Smooth muscle cell (in vitro differentiated cells): Measurements from ENCODE around the gene TESK2. TPM values are rescaled to one million over a fixed set of nuclear protein-coding genes. Genes with fewer than 3 reads are reported as not detected.
"Not testable (repeated sequence)": the region's sequence is repeated elsewhere in the genome, so short reads cannot be mapped to it uniquely, and the experiment has no call there.

Experiments used
- DNase-seq: peaks from one replicate; lab custom pipeline; 2025; ENCODE audit not compliant: unreplicated experiment; lab: John Stamatoyannopoulos, UW
- H2AFZ ChIP-seq: fragments of 200-600 bp; sonication (generic); 2 replicates; pipeline ENCODE4 v1.6.0; 2016; ENCODE audit warnings: antibody characterized with exemption, low read depth, mild to moderate bottlenecking
- H3F3A ChIP-seq: fragments of 200-600 bp; sonication (generic); 2 replicates; pipeline ENCODE4 v1.6.0; 2017; ENCODE audit warnings: antibody characterized with exemption, low read depth
- H3K27ac ChIP-seq: fragments of 200-600 bp; sonication (generic); 2 replicates; pipeline ENCODE4 v1.5.1; 2016; ENCODE audit warnings: low read depth, mild to moderate bottlenecking
- H3K27me3 ChIP-seq: fragments of 200-600 bp; sonication (generic); 2 replicates; pipeline ENCODE4 v1.6.1; 2016; ENCODE audit warnings: low read depth, mild to moderate bottlenecking
- H3K36me3 ChIP-seq: fragments of 200-600 bp; sonication (generic); 2 replicates; pipeline ENCODE4 v1.5.1; 2016; ENCODE audit warnings: low read depth
- H3K4me1 ChIP-seq: fragments of 200-600 bp; sonication (generic); 2 replicates; pipeline ENCODE4 v1.5.1; 2016; ENCODE audit warnings: low read depth
- H3K4me2 ChIP-seq: fragments of 200-600 bp; sonication (generic); 2 replicates; pipeline ENCODE4 v1.6.0; 2016; ENCODE audit warnings: mild to moderate bottlenecking
- H3K4me3 ChIP-seq: fragments of 200-600 bp; sonication (generic); 2 replicates; pipeline ENCODE4 v1.5.1; 2016; ENCODE audit warnings: mild to moderate bottlenecking
- H3K79me2 ChIP-seq: fragments of 200-600 bp; sonication (generic); 2 replicates; pipeline ENCODE4 v1.6.0; 2016; ENCODE audit warnings: low read depth, mild to moderate bottlenecking
- H3K9ac ChIP-seq: fragments of 200-600 bp; sonication (generic); 2 replicates; pipeline ENCODE4 v1.6.0; 2016; ENCODE audit warnings: low read depth
- H3K9me3 ChIP-seq: fragments of 200-600 bp; sonication (generic); replicated peaks from 2 replicates; pipeline ENCODE4 v1.5.1; 2016; ENCODE audit warnings: low read depth
- H4K20me1 ChIP-seq: fragments of 200-600 bp; sonication (generic); 2 replicates; pipeline ENCODE4 v1.6.0; 2016; ENCODE audit warnings: low read depth
- WGBS: methylation state at CpG from one replicate; pipeline ENCODE4 v1.1.7; 2016; ENCODE audit warnings: low lambda C conversion rate; 5-methylcytosine and 5-hydroxymethylcytosine counted together
- polyA plus RNA-seq: library from polyadenylated mRNA; unstranded; fragments of >200 nt; fragmentation: Nextera tagmentation; extraction: Ambion mirVana; gene quantifications from 2 replicates; pipeline ENCODE4 v1.2.1, GENCODE V29; 2016
- total RNA-seq: library from RNA; depleted of rRNA; stranded (reverse); fragments of >200 nt; gene quantifications from 2 replicates; pipeline ENCODE4 v1.2.3, GENCODE V29; 2014
- TF ChIP-seq, protein P1 (sequence below): fragments of 200-600 bp; sonication (generic); IDR thresholded peaks from 2 replicates; pipeline ENCODE4 v1.5.1; 2017; ENCODE audit warnings: borderline replicate concordance, mild to moderate bottlenecking, antibody characterized with exemption; ENCODE audit not compliant: insufficient read depth, poor library complexity, severe bottlenecking

The TESK2 gene
- total and polyA plus RNA-seq, 2 experiments from 2014 or later: 1.3 to 4.3 TPM

GRCh38 chr1:45485949-45486348 is 5.0 kb downstream of the TESK2 start:
- H3K4me2 ChIP-seq: no peak overlapping the region
- no peaks in the 10 kb centered on the region for H3K79me2 ChIP-seq
- no peaks in the 10 kb centered on the region for H4K20me1 ChIP-seq
- no peak overlapping the region for H3K27ac ChIP-seq
- DNase-seq: no peak
- no peak overlapping the region for H3K9ac ChIP-seq
- H3F3A ChIP-seq: no peaks in the 10 kb centered on the region
- TF ChIP-seq, protein P1, sequence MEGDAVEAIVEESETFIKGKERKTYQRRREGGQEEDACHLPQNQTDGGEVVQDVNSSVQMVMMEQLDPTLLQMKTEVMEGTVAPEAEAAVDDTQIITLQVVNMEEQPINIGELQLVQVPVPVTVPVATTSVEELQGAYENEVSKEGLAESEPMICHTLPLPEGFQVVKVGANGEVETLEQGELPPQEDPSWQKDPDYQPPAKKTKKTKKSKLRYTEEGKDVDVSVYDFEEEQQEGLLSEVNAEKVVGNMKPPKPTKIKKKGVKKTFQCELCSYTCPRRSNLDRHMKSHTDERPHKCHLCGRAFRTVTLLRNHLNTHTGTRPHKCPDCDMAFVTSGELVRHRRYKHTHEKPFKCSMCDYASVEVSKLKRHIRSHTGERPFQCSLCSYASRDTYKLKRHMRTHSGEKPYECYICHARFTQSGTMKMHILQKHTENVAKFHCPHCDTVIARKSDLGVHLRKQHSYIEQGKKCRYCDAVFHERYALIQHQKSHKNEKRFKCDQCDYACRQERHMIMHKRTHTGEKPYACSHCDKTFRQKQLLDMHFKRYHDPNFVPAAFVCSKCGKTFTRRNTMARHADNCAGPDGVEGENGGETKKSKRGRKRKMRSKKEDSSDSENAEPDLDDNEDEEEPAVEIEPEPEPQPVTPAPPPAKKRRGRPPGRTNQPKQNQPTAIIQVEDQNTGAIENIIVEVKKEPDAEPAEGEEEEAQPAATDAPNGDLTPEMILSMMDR: no peak
- no peaks in the 10 kb centered on the region for H3K9me3 ChIP-seq
- H2AFZ ChIP-seq: no peak overlapping the region
- no peak overlapping the region for H3K4me3 ChIP-seq
- H3K27me3 ChIP-seq: peaks cover 8% of the 10 kb centered on the region
- peaks cover 11% of the 10 kb centered on the region for H3K4me1 ChIP-seq
- H3K36me3 ChIP-seq: no peaks in the 10 kb centered on the region

DNA sequence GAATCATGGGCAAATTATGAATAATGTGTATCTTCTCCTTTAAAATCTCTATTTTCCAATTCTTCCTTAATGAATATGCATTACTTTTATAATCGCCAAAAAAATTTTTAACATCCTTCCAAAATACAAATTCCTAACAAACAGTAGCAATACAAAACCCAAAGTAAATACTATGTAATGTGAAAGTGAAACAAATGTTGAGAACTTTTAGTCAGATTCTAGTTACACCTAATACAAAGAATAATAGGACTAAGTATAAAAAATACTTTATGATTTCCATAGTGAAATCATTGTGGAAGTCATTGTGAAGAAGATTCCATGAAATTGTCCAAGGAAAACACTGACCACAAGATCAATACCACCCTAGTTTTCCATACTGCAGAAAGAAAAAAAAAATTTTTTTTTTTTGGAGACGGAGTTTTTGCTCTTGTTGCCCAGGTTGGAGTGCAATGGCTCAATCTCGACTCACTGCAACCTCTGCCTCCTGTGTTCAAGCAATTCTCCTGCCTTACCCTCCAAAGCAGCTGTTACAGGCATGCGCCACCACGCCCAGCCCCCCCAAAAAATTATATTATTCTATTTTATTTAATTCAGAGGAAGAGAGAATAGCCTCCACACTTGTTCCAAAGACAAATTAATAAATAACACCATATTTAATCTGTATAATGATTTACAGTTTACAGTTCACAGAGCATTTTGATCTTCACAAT is 11.8 kb downstream of the TESK2 start:
- no peak overlapping the region for H3K4me3 ChIP-seq
- no peak overlapping the region for H3K27ac ChIP-seq
- H3K9me3 ChIP-seq: no peaks in the 10 kb centered on the region
- 93% methylated on average over 5 of the region's 5 CpGs for WGBS
- no peaks in the 10 kb centered on the region for H3K4me1 ChIP-seq
- no peaks in the 10 kb centered on the region for H4K20me1 ChIP-seq
- TF ChIP-seq, protein P1: no peak
- no peaks in the 10 kb centered on the region for H3K79me2 ChIP-seq
- no peaks in the 10 kb centered on the region for H3K27me3 ChIP-seq
- no peaks in the 10 kb centered on the region for H3K36me3 ChIP-seq
- no peaks in the 10 kb centered on the region for H3F3A ChIP-seq
- no peak overlapping the region for H3K9ac ChIP-seq
- no peak overlapping the region for H2AFZ ChIP-seq
- H3K4me2 ChIP-seq: no peak overlapping the region
- no peak for DNase-seq

- Histone ChIP-seq H3K4me2 (no peak overlapping the region), H3K27ac (no peak overlapping the region), H3K36me3 (no peaks in the 10 kb centered on the region), H2AFZ (no peak overlapping the region), H4K20me1 (no peaks in the 10 kb centered on the region), H3F3A (no peaks in the 10 kb centered on the region), H3K79me2 (no peaks in the 10 kb centered on the region), H3K4me1 (no peaks in the 10 kb centered on the region), H3K9ac (no peak overlapping the region), H3K4me3 (no peak overlapping the region), H3K27me3 (no peaks in the 10 kb centered on the region), H3K9me3 (no peaks in the 10 kb centered on the region)
- 93% methylated on average over 4 of the region's 4 CpGs for WGBS
- TF ChIP-seq, protein P1: no peak
- no peak for DNase-seq
Measured at GRCh38 chr1:45478121-45478814, 12.7 kb downstream of the TESK2 start.

DNA sequence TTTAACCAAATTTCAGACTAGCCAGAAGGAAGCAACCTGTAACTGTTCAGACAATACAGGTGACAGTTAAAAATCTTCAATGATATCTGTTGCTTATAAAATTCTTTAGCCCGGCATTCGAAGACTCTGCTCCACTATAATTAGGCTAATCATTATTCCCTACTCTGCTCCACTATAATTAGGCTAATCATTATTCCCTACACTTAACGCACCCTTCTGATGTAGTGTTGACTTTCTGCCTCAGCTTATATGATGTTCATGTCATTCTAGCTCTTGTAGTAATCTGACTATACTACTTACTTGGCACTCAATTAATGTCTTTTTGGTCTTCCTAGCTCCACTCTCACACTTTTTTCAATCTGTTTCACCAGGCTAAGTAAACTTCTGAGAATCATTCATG is 13.3 kb downstream of the TESK2 start:
- H3F3A ChIP-seq: no peaks in the 10 kb centered on the region
- no peaks in the 10 kb centered on the region for H3K9me3 ChIP-seq
- H3K9ac ChIP-seq: no peak overlapping the region
- no peaks in the 10 kb centered on the region for H3K4me1 ChIP-seq
- H3K4me2 ChIP-seq: no peak overlapping the region
- no peaks in the 10 kb centered on the region for H3K36me3 ChIP-seq
- 82% methylated on average over 3 of the region's 3 CpGs for WGBS
- no peak overlapping the region for H3K4me3 ChIP-seq
- no peak for DNase-seq
- TF ChIP-seq, protein P1: no peak
- H4K20me1 ChIP-seq: no peaks in the 10 kb centered on the region
- H3K27me3 ChIP-seq: no peaks in the 10 kb centered on the region
- no peaks in the 10 kb centered on the region for H3K79me2 ChIP-seq
- H2AFZ ChIP-seq: no peak overlapping the region
- H3K27ac ChIP-seq: no peak overlapping the region

- H3K27ac ChIP-seq, H3K9me3 ChIP-seq, H3F3A ChIP-seq, H3K4me3 ChIP-seq, H3K36me3 ChIP-seq, H3K9ac ChIP-seq, H3K4me2 ChIP-seq, H3K79me2 ChIP-seq, H2AFZ ChIP-seq, DNase-seq, H3K27me3 ChIP-seq, H3K4me1 ChIP-seq, H4K20me1 ChIP-seq: not testable (repeated sequence)
- WGBS: 94% methylated on average over 6 of the region's 6 CpGs
Measured at GRCh38 chr1:45474194-45474593, 16.8 kb downstream of the TESK2 start.
